A549 (cell line): Measurements from ENCODE around the gene CELSR1. TPM values are rescaled to one million over a fixed set of nuclear protein-coding genes. Genes with fewer than 3 reads are reported as not detected.

Source experiments
- ATAC-seq, 2 experiments: fragments of 200-7000 bp in 1 of 2; fragments of >200 bp in 1 of 2; cut with Nextera tagmentation in 1 of 2; cut with Tn5 transposase in 1 of 2; 3 replicates each; pipeline versions ENCODE4 v1.8.0 to v1.9.1; 2018 to 2020; ENCODE audit warnings: mild to moderate bottlenecking in 1 of 2, moderate library complexity in 1 of 2
- CTCF ChIA-PET: fragments of 300-600 bp; sonication (Branson Sonifier 250); formaldehyde crosslinking; extraction: SDS; loops from one replicate; lab custom pipeline; 2021; ENCODE audit warnings: antibody characterized with exemption, inconsistent platforms; lab: Yijun Ruan, JAX
- POLR2A ChIA-PET: fragments of 350-600 bp; formaldehyde crosslinking; extraction: SDS; loops from one replicate; lab custom pipeline; 2021; ENCODE audit warnings: antibody characterized with exemption, inconsistent platforms; lab: Yijun Ruan, JAX
- DNase-seq, 2 experiments: peaks; one replicate each; pipeline versions ENCODE4 v3.0.0 to v3.0.0-alpha.2; 2011 to 2016; ENCODE audit warnings: low read depth in 1 of 2, low spot score in 1 of 2
- FAIRE-seq: peaks from 2 replicates; lab custom pipeline; 2011; peaks lifted over from hg19 to GRCh38; lab: Jason Lieb, UNC
- H3K27ac ChIP-seq, 2 experiments: fragments of >200 bp; sonication (Bioruptor Twin); formaldehyde crosslinking; 3 replicates each; pipeline ENCODE4 v1.5.1; 2016 to 2017
- H3K4me1 ChIP-seq: fragments of >200 bp; sonication (Bioruptor Twin); formaldehyde crosslinking; 3 replicates; pipeline ENCODE4 v1.6.1; 2016
- H3K4me2 ChIP-seq: fragments of >200 bp; sonication (Bioruptor Twin); formaldehyde crosslinking; 3 replicates; pipeline ENCODE4 v1.6.1; 2016
- H3K4me3 ChIP-seq: fragments of >200 bp; sonication (Bioruptor Twin); formaldehyde crosslinking; 3 replicates; pipeline ENCODE4 v1.5.1; 2016
- H3K9me3 ChIP-seq: fragments of >200 bp; sonication (Bioruptor Twin); formaldehyde crosslinking; 3 replicates; pipeline ENCODE4 v1.6.1; 2016
- BCL3 ChIP-seq: fragments of >200 bp; sonication (Bioruptor Twin); formaldehyde crosslinking; IDR thresholded peaks from 3 replicates; pipeline ENCODE4 v1.6.1; 2016
- CBX2 ChIP-seq: fragments of 200-600 bp; sonication (generic); IDR thresholded peaks from 2 replicates; pipeline ENCODE4 v1.6.1; 2016; ENCODE audit warnings: low read depth, mild to moderate bottlenecking, borderline replicate concordance
- CEBPB ChIP-seq, 2 experiments: fragments of >200 bp in 1 of 2; sonication (Bioruptor Twin) in 1 of 2; formaldehyde crosslinking in 1 of 2; IDR thresholded peaks; 2 replicates each; pipeline ENCODE4 v1.6.1; 2012 to 2016
- CHD2 ChIP-seq: fragments of 150-350 bp; IDR thresholded peaks from 2 replicates; pipeline ENCODE4 v1.6.1; 2014; ENCODE audit warnings: low read length; ENCODE audit not compliant: partially characterized antibody
- CTCF ChIP-seq: fragments of >200 bp; sonication (Bioruptor Twin); formaldehyde crosslinking; IDR thresholded peaks from 3 replicates; pipeline ENCODE4 v1.5.1; 2016
- E2F6 ChIP-seq: IDR thresholded peaks from 2 replicates; pipeline ENCODE4 v1.6.1; 2012; ENCODE audit warnings: low read depth, borderline replicate concordance
- EHMT2 ChIP-seq: fragments of 200-600 bp; sonication (generic); IDR thresholded peaks from 2 replicates; pipeline ENCODE4 v1.6.1; 2016; ENCODE audit warnings: antibody characterized with exemption, low read depth, mild to moderate bottlenecking, moderate library complexity
- EP300 ChIP-seq, 2 experiments: fragments of >200 bp; sonication (Bioruptor Twin); formaldehyde crosslinking; IDR thresholded peaks; 2 replicates in 1 of 2; 3 replicates in 1 of 2; pipeline ENCODE4 v1.6.1; 2016 to 2017
- ESRRA ChIP-seq: fragments of 150-350 bp; IDR thresholded peaks from 2 replicates; pipeline ENCODE4 v1.6.1; 2014; ENCODE audit warnings: mild to moderate bottlenecking, low read length, borderline replicate concordance
- FOSL2 ChIP-seq, 2 experiments: fragments of 450-650 bp in 1 of 2; fragments of >200 bp in 1 of 2; sonication (Bioruptor Twin) in 1 of 2; formaldehyde crosslinking; IDR thresholded peaks; 2 replicates each; pipeline versions ENCODE4 v1.5.0 to v1.6.1; 2016 to 2020; ENCODE audit warnings: mild to moderate bottlenecking in 1 of 2, moderate library complexity in 1 of 2
- FOXS1 ChIP-seq: fragments of 250-450 bp; sonication (Bioruptor Pico); IDR thresholded peaks from 2 replicates; pipeline ENCODE4 v1.5.0; 2020; ENCODE audit warnings: mild to moderate bottlenecking, moderate library complexity
- GATA3 ChIP-seq: IDR thresholded peaks from 2 replicates; pipeline ENCODE4 v1.6.1; 2012; ENCODE audit warnings: borderline replicate concordance
- HDAC2 ChIP-seq: fragments of 200-600 bp; sonication (generic); IDR thresholded peaks from 2 replicates; pipeline ENCODE4 v1.6.1; 2016
- HEYL ChIP-seq: fragments of 250-450 bp; sonication (Bioruptor Pico); IDR thresholded peaks from 2 replicates; pipeline ENCODE4 v1.8.0; 2021; ENCODE audit warnings: mild to moderate bottlenecking, moderate library complexity
- HOXA7 ChIP-seq: fragments of 250-450 bp; sonication (Bioruptor Pico); IDR thresholded peaks from 2 replicates; pipeline ENCODE4 v1.5.0; 2020; ENCODE audit warnings: mild to moderate bottlenecking, moderate library complexity
- HOXB13 ChIP-seq: fragments of 250-450 bp; sonication (Bioruptor Pico); IDR thresholded peaks from 2 replicates; pipeline ENCODE4 v1.5.0; 2020; ENCODE audit warnings: low read depth, mild to moderate bottlenecking, moderate library complexity
- HOXB5 ChIP-seq: fragments of 250-450 bp; sonication (Bioruptor Pico); IDR thresholded peaks from 2 replicates; pipeline ENCODE4 v1.5.0; 2020; ENCODE audit warnings: mild to moderate bottlenecking, moderate library complexity
- KDM1A ChIP-seq: fragments of 200-600 bp; sonication (generic); IDR thresholded peaks from 2 replicates; pipeline ENCODE4 v1.6.1; 2016; ENCODE audit warnings: low read depth, mild to moderate bottlenecking
- KDM5A ChIP-seq: fragments of 200-600 bp; sonication (generic); IDR thresholded peaks from 2 replicates; pipeline ENCODE4 v1.6.1; 2016; ENCODE audit warnings: antibody characterized with exemption, mild to moderate bottlenecking
- MAFK ChIP-seq: fragments of 450-650 bp; IDR thresholded peaks from 2 replicates; pipeline ENCODE4 v1.6.1; 2014; ENCODE audit not compliant: partially characterized antibody
- MAZ ChIP-seq: fragments of 150-350 bp; IDR thresholded peaks from 2 replicates; pipeline ENCODE4 v1.6.1; 2014; ENCODE audit warnings: antibody characterized with exemption, low read depth, low read length, borderline replicate concordance
- NR3C1 ChIP-seq: fragments of >200 bp; sonication (Bioruptor Twin); formaldehyde crosslinking; IDR thresholded peaks from 3 replicates; pipeline ENCODE4 v1.6.1; 2017
- POLR2A ChIP-seq: IDR thresholded peaks from 2 replicates; pipeline ENCODE4 v1.6.1; 2012; ENCODE audit warnings: mild to moderate bottlenecking, low read length
- POLR2AphosphoS2 ChIP-seq: conservative IDR thresholded peaks from 2 replicates; pipeline ENCODE4 v1.6.1; 2012; ENCODE audit warnings: low read length, improper control_type of control experiment, inconsistent platforms
- RCOR1 ChIP-seq: fragments of 150-350 bp; IDR thresholded peaks from 2 replicates; pipeline ENCODE4 v1.6.1; 2014; ENCODE audit warnings: antibody characterized with exemption, low read length, low read depth
- REST ChIP-seq: fragments of 200-600 bp; sonication (generic); IDR thresholded peaks from 2 replicates; pipeline ENCODE4 v1.6.1; 2016; ENCODE audit warnings: antibody characterized with exemption, mild to moderate bottlenecking, moderate library complexity
- RNF2 ChIP-seq: fragments of 200-600 bp; sonication (generic); IDR thresholded peaks from 2 replicates; pipeline ENCODE4 v1.6.1; 2016; ENCODE audit warnings: low read depth, mild to moderate bottlenecking, antibody characterized with exemption, moderate library complexity, borderline replicate concordance
- SREBF2 ChIP-seq: fragments of 450-650 bp; IDR thresholded peaks from 2 replicates; pipeline ENCODE4 v1.6.1; 2014; ENCODE audit warnings: mild to moderate bottlenecking, moderate library complexity
- ZFP36 ChIP-seq: fragments of 450-650 bp; IDR thresholded peaks from 2 replicates; pipeline ENCODE4 v1.6.1; 2014; ENCODE audit warnings: borderline replicate concordance; ENCODE audit not compliant: partially characterized antibody
- ZSCAN20 ChIP-seq: fragments of 250-450 bp; sonication (Bioruptor Pico); IDR thresholded peaks from 2 replicates; pipeline ENCODE4 v1.8.0; 2022; ENCODE audit warnings: mild to moderate bottlenecking, moderate library complexity
- WGBS: methylation state at CpG from one replicate; pipeline ENCODE4 v1.1.6; 2017; ENCODE audit errors: missing lambda C conversion rate; 5-methylcytosine and 5-hydroxymethylcytosine counted together
- polyA plus RNA-seq, 4 experiments: library from polyadenylated mRNA; depleted of rRNA in 3 of 4; stranded (reverse); fragments of >200 nt; fragmentation: RNase III in 1 of 4; extraction: RNeasy Plus Mini Kit Qiagen cat#74134 plus additional on column Dnase treatment in 1 of 4; gene quantifications; 2 replicates in 3 of 4; 3 replicates in 1 of 4; pipeline ENCODE4 v1.2.3, GENCODE V29; 2011 to 2017

The CELSR1 gene
- polyA plus RNA-seq, 2 of the 4 experiments (the other 2 are of a cell fraction): 15.3 to 31.8 TPM

GRCh38 chr22:46402505-46402904, 134.9 kb downstream of the CELSR1 start:
- Histone ChIP-seq H3K4me3 (no peak overlapping the region), H3K4me1 (no peaks in the 10 kb centered on the region), H3K9me3 (no peaks in the 10 kb centered on the region), H3K27ac (no peak overlapping the region), H3K4me2 (no peak overlapping the region)
- FAIRE-seq (no peak), DNase-seq (no peak), ATAC-seq (no peak)
- 83% methylated on average over 2 of the region's 2 CpGs for WGBS
- CTCF ChIA-PET: no interaction called here
- TF ChIP-seq KDM1A: no peak
- no peak for TF ChIP-seq REST
- no peak for TF ChIP-seq NR3C1
- no peak for TF ChIP-seq E2F6
- no peak for TF ChIP-seq HOXB13 (CRISPR knock-in tag)
- TF ChIP-seq EP300 (IDR thresholded peaks at IDR 0.05): no peak
- no peak for TF ChIP-seq HDAC2
- no peak for TF ChIP-seq HOXA7
- no peak for TF ChIP-seq MAFK
- no peak for TF ChIP-seq ZSCAN20
- TF ChIP-seq CHD2: no peak
- TF ChIP-seq KDM5A: no peak
- TF ChIP-seq MAZ: no peak
- TF ChIP-seq GATA3: no peak
- TF ChIP-seq FOXS1 (CRISPR knock-in tag): no peak
- no peak for TF ChIP-seq ESRRA
- TF ChIP-seq POLR2AphosphoS2: no peak
- no peak for TF ChIP-seq FOSL2 (IDR thresholded peaks at IDR 0.05)
- TF ChIP-seq FOSL2 (CRISPR knock-in tag; IDR thresholded peaks at IDR 0.05): no peak
- POLR2A ChIA-PET: no interaction called here

- H3K27ac ChIP-seq: no peak overlapping the region
- CTCF ChIA-PET: no interaction called here
- DNase-seq (no peak), FAIRE-seq (no peak), ATAC-seq (no peak)
- H3K9me3 ChIP-seq: no peaks in the 10 kb centered on the region
- H3K4me1 ChIP-seq: no peaks in the 10 kb centered on the region
- no peak overlapping the region for H3K4me3 ChIP-seq
- no peak for TF ChIP-seq EP300 (IDR thresholded peaks at IDR 0.05)
- TF ChIP-seq CTCF: no peak
- TF ChIP-seq CBX2: no peak
- no peak for TF ChIP-seq POLR2A
- TF ChIP-seq ZFP36: no peak
- TF ChIP-seq CEBPB (IDR thresholded peaks at IDR 0.05): no peak
- no peak for TF ChIP-seq EHMT2
- TF ChIP-seq ZSCAN20: no peak
- no peak for TF ChIP-seq BCL3
- TF ChIP-seq HOXB5 (CRISPR knock-in tag): no peak
- no peak for TF ChIP-seq SREBF2
- no peak for TF ChIP-seq HEYL
- TF ChIP-seq RNF2: no peak
- TF ChIP-seq ESRRA: no peak
- TF ChIP-seq RCOR1: no peak
- no peak overlapping the region for H3K4me2 ChIP-seq
- POLR2A ChIA-PET: no interaction called here
- WGBS: 95% methylated on average over 10 of the region's 10 CpGs
Measured at GRCh38 chr22:46401370-46401769, 136.1 kb downstream of the CELSR1 start.
